Renal pelvis (tissue), 12 donors: ENCODE data around the gene GALM. TPM values are rescaled to one million over a fixed set of nuclear protein-coding genes. Genes with fewer than 3 reads are reported as not detected.
"Not testable (repeated sequence)": the region's sequence is repeated elsewhere in the genome, so short reads cannot be mapped to it uniquely, and the experiment has no call there.

ENCODE experiments used
- DNase-seq: peaks from one replicate; pipeline ENCODE4 v3.0.0-alpha.2; 2013
- long read RNA-seq, 16 experiments: transcript quantifications; one replicate each; lab custom pipeline, GENCODE V29; 2026
- polyA plus RNA-seq, 3 donors: library from polyadenylated mRNA; unstranded; fragments of 120-200 nt; gene quantifications; one replicate each; pipeline ENCODE4 v1.2.1, GENCODE V29; 2013; ENCODE audit not compliant: insufficient read length in 3 of 3

GALM gene
- polyA plus RNA-seq: 10 to 100 TPM; 51.3 to 65.8 (median 57.3) TPM
- long read RNA-seq, donor 1, transcript GALM-201 (7 exons, 2,484 nt): major isoform, 16 of 16 reads
- long read RNA-seq, donor 1, partial matches to known transcripts: 0 of 16 reads
- long read RNA-seq, donor 1, other reads (novel, unspliced or antisense): 0 of 16 reads
- long read RNA-seq, donor 2, transcript GALM-201 (7 exons, 2,484 nt): major isoform, 22 of 22 reads
- long read RNA-seq, donor 2, partial matches to known transcripts: 0 of 22 reads
- long read RNA-seq, donor 2, other reads (novel, unspliced or antisense): 0 of 22 reads
- long read RNA-seq, donor 3, transcript GALM-201 (7 exons, 2,484 nt): major isoform, 8 of 60 reads
- long read RNA-seq, donor 3, partial matches to known transcripts: 52 of 60 reads
- long read RNA-seq, donor 3, other reads (novel, unspliced or antisense): 0 of 60 reads
- long read RNA-seq, donor 4, transcript GALM-201 (7 exons, 2,484 nt): major isoform, 11 of 11 reads
- long read RNA-seq, donor 4, partial matches to known transcripts: 0 of 11 reads
- long read RNA-seq, donor 4, other reads (novel, unspliced or antisense): 0 of 11 reads
- long read RNA-seq, donor 5, transcript GALM-201 (7 exons, 2,484 nt): major isoform, 7 of 7 reads
- long read RNA-seq, donor 5, partial matches to known transcripts: 0 of 7 reads
- long read RNA-seq, donor 5, other reads (novel, unspliced or antisense): 0 of 7 reads
- long read RNA-seq, donor 6, transcript GALM-201 (7 exons, 2,484 nt): major isoform, 17 of 511 reads
- long read RNA-seq, donor 6, partial matches to known transcripts: 200 of 511 reads
- long read RNA-seq, donor 6, other reads (novel, unspliced or antisense): 294 of 511 reads
- long read RNA-seq, donor 7, transcript GALM-201 (7 exons, 2,484 nt): major isoform, 30 of 558 reads
- long read RNA-seq, donor 7, partial matches to known transcripts: 327 of 558 reads
- long read RNA-seq, donor 7, other reads (novel, unspliced or antisense): 201 of 558 reads
- long read RNA-seq, donor 8, partial matches to known transcripts: 0 of 2 reads
- long read RNA-seq, donor 8, other reads (novel, unspliced or antisense): 0 of 2 reads
- long read RNA-seq, donor 9, transcript GALM-201 (7 exons, 2,484 nt): major isoform, 20 of 555 reads
- long read RNA-seq, donor 9, partial matches to known transcripts: 340 of 555 reads
- long read RNA-seq, donor 9, other reads (novel, unspliced or antisense): 195 of 555 reads
- long read RNA-seq, donor 10, transcript GALM-201 (7 exons, 2,484 nt): major isoform, 13 of 489 reads
- long read RNA-seq, donor 10, partial matches to known transcripts: 351 of 489 reads
- long read RNA-seq, donor 10, other reads (novel, unspliced or antisense): 125 of 489 reads
- long read RNA-seq, donor 11, transcript GALM-201 (7 exons, 2,484 nt): major isoform, 17 of 17 reads
- long read RNA-seq, donor 11, partial matches to known transcripts: 0 of 17 reads
- long read RNA-seq, donor 11, other reads (novel, unspliced or antisense): 0 of 17 reads
- long read RNA-seq, donor 12, transcript GALM-201 (7 exons, 2,484 nt): major isoform, 33 of 90 reads
- long read RNA-seq, donor 12, partial matches to known transcripts: 57 of 90 reads
- long read RNA-seq, donor 12, other reads (novel, unspliced or antisense): 0 of 90 reads
- long read RNA-seq, donor 13, transcript GALM-201 (7 exons, 2,484 nt): major isoform, 12 of 73 reads
- long read RNA-seq, donor 13, partial matches to known transcripts: 61 of 73 reads
- long read RNA-seq, donor 13, other reads (novel, unspliced or antisense): 0 of 73 reads
- long read RNA-seq, donor 14: 0 reads
- long read RNA-seq, donor 15, transcript GALM-201 (7 exons, 2,484 nt): major isoform, 33 of 85 reads
- long read RNA-seq, donor 15, partial matches to known transcripts: 52 of 85 reads
- long read RNA-seq, donor 15, other reads (novel, unspliced or antisense): 0 of 85 reads
- long read RNA-seq, donor 16, transcript GALM-201 (7 exons, 2,484 nt): major isoform, 20 of 26 reads
- long read RNA-seq, donor 16, partial matches to known transcripts: 6 of 26 reads
- long read RNA-seq, donor 16, other reads (novel, unspliced or antisense): 0 of 26 reads

DNA sequence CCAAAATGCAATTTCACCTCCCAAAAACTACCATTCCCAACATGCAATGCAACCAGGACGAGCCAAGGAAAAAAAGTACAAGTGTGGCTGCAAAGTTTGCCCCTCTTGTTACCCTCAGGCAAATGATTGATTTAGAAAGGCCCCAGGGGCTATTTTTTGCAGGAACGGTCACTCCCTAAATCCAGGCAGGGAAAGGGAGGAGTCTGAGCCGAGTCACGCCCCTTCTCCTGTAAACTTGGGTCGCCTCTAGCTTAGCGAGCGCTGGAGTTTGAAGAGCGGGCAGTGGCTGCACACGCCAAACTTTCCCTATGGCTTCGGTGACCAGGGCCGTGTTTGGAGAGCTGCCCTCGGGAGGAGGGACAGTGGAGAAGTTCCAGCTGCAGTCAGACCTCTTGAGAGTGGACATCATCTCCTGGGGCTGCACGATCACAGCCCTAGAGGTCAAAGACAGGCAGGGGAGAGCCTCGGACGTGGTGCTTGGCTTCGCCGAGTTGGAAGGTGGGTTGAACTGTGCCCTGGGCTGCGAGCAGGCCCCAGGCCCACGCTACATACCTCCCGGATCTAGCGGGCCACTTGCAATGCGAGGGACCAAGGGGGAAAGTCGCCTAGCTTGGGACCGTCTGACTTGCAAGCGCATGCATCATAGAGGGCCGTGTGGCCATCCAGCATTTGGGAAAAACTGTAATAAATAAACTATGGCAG is at the start of gene GALM:
Gene GALM, plus strand, starts transcription at position 261 of the 702 bp plus-strand sequence. Its CDS starts 48 bp downstream, at position 309.
- peak; percentile 97 for DNase-seq

DNA sequence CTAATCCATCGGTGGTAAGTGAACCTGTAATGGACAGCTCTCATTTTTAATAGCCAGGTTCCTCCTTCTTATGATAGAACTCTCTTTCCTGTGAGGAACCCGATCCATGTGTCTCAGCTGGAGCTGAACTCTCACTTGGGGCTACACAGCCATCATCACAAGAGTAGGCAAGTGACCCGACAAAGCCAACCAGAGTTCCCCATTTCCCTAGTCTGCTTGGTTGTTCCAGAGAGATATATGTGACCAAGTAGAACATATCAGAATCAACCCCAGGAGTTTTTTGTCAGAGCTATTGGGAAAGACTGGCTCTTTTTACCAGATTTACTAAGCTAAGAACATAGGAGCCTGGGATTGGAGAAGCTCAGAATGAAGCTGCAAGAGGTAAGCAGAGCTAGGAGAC is 48.6 kb upstream of the GALM start:
- DNase-seq: no peak

DNA sequence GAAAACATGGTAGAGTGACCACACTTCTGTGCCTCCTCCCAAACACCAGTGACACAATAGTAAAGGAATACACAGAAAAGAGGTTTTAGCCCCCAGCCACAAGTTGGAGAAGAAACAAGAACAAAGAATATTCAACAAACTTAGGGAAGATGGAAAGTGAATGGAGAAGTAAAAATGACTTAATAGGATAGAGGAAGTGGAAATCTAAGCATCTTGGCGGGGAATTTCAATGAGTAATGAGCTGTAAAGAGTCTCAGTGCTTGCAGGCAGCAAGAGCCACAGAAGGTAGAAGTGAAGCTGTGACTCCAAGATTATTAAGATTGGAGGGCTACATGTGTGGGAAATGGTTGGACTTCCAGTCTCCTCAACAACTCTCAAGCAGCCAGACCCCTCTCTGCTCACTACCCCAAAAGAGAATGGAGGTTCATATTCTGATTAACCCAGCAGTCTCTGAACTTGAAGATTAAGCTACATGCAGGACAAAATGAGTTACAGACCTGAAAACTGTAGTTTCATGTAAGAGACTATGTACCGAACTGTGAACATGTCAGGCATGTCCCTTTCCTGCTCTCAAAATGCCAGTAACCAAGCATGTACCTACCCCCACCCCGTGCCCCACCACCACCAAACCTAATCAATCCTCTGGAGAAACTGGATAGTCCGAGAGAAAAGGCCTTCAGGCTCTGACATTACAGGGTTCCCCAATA is 46.3 kb upstream of the GALM start:
- no peak for DNase-seq

DNA sequence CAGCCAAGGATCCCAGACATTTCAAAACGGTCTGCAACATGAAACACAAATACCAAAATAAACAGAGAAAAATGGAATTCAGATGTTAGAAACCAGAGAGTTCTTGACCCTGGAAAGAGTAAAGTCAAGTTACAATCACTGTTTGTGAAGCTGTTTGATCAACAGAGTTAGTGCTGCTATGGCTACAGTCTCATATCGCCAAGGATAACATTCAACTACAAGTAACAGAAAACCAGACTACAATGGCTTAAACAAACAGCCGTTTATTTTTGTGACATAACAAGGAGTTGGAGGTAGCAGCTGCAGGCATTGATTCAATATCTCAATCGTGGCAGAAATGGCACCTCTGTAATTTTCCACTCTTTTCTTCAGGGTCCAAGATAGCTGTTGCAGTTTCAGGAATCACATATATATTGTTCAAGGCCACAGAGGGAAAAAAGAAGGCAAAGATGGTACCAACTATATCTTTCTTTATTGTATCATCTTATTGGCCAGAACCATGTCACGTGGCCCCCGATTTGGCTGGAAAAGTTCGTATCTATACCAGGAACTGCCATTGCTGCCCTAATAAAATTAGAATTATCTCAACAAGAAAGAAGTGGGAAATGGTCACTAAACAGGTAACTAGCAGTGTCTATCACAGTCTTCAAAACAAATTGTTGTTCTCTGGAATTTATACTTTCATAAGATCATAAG is 45.5 kb upstream of the GALM start:
- peak; percentile 82 for DNase-seq

DNA sequence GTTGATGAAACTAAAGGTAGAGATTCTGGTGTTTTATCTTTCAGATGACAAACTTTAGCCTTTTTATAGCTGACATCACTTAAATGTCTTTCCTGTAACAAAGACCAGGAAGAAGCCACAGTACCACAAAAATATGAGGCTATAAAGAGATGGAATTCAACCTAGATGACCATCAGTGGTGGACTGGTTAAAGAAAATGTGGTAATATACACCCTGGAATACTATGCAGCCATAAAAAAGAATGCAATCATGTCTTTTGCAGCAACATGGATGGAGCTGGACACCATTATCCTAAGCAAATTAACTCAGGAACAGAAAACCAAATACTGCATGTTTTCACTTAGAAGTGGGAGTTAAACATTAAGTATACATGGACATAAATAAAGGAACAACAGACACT is 44.9 kb upstream of the GALM start:
- no peak for DNase-seq

- DNase-seq: no peak
These were observed 43.7 kb upstream of the GALM start for GRCh38 chr2:38622210-38622609.

DNA sequence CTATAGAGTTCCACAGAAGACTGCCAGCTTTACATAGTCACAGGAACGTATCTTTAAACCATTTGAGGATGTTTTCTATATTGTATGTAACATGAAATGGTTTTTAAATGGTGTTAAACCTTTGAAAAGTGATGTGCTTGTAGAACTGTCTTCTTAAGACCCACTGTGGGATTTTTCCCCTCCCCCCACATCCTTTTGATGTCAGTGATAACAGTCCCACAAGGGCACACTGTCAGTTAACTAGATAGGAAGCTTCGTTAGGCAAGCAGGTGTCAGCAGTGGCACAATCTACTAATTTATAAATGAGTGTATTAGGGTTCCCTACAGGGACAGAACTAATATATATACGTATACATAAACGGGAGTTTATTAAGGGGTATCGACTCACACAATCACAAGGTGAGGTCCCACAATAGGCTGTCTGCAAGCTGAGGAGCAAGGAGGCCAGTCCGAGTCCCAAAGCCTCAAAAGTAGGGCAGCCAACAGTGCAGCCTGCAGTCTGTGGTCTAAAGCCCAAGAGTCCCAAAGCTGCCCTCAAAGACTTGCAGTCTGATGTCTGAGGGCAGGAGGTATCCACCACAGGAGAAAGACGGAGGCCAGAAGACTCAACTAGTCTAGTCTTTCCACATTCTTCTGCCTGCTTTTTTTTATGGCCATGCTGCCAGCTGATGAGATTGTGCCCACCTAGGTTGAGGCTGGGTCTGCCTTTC is 39.4 kb upstream of the GALM start:
- DNase-seq: no peak

DNA sequence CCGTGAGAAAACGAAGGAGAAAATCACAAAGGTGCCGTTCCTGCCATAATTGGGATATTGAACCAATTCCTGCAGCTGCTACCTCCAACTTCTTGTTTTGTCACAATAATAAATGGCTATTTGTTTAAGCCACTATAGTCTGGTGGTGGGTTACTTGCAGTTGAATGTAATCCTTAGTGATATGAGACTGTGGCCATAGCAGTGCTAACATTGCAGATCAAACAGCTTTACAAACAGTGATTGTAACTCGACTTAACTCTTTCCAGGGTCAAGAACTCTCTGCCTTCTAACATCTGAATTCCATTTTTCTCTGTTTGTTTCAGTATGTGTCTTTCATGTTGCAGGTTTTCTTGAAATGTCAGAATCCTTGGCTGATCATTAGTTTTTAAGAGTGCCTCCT is 38.5 kb upstream of the GALM start:
- DNase-seq: no peak

GRCh38 chr2:38629684-38630083 is 36.2 kb upstream of the GALM start:
- DNase-seq: no peak

- no peak for DNase-seq
These were observed 33.9 kb upstream of the GALM start for GRCh38 chr2:38631976-38632375.

DNA sequence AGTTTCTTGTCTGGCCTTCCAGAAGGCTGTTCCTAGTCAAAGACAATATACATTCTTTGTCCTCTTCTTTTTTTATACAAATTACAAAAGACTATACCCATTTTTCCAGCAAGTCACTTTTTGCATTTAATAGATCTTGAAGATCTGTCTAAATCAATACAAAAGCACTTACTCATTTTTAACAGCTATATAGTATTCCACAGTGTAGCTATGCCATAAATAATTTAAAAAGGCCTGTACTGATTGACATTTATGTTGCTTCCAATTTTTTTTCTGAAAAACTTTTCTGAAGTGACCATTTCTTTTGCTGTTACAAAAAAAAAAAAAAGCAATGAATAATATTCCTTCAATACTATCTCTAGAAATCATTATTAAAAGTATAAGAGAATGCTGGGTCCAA is 32.9 kb upstream of the GALM start:
- DNase-seq: no peak

DNA sequence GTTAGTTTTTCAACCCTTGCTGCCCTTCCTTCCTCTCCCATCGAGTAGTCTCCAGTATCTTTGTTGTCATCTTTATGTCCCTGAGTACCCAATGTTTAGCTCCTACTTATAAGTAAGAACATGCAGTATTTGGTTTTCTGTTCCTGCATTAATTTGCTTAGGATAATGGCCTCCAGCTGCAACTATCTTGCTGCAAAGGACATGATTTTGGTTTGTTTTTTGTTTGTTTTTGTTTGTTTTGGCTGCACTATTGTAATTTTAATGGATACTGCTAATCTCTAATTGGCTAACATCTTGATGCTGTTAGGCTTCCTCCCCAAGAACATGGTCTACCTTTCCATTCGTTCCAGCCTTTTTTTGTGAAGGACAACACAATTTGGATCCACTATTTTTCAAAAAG is 32.0 kb upstream of the GALM start:
- no peak for DNase-seq

- DNase-seq: no peak
These were observed 31.2 kb upstream of the GALM start for GRCh38 chr2:38634684-38635083.

GRCh38 chr2:38635139-38635538 is 30.8 kb upstream of the GALM start:
- no peak for DNase-seq

DNA sequence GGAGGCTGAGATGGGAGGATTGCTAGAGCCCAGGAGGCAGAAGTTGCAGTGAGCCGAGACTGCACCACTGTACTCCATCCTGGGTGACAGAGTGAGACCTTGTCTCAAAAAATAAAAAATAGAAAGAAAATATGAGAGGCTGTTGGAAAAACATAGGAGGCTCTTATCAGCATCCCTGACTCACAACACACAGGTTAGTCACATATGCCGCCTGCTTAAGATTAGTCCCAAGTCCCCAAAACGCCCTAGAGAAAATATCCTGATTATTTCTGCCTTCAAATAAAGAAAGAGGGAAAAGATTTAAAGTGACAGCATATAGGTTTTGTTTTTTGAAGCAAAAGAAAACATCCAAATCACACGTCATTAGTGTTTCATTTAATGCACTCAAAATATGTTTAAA is 29.8 kb upstream of the GALM start:
- no peak for DNase-seq

DNA sequence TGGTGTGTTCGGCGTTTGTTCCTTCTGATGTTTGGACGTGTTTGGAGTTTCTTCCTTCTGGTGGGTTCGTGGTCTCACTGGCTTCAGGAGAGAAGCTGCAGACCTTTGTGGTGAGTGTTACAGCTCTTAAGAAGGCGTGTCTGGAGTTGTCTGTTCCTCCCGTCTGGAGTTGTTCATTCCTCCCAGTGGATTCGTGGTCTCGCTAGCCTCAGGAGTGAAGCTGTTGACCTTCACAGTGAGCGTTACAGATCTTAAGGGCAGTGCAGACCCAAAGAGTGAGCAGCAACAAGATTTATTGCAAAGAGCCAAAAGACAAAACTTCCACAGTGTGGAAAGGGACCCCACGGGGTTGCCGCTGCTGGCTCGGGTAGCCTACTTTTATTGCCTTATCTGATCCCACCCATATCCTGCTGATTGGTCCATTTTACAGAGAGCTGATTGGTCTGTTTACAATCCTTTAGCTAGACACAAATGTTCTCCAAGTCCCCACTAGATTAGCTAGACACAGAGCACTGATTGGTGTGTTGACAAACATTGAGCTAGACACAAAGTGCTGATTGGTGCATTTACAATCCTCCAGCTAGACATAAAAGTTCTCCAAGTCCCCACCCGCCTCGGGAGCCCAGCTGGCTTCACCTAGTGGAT is 23.4 kb upstream of the GALM start:
- DNase-seq: not testable (repeated sequence)

GRCh38 chr2:38643021-38643671 is 22.8 kb upstream of the GALM start:
- no peak for DNase-seq
